ENCODE data around the gene MZF1. TPM values are rescaled to one million over a fixed set of nuclear protein-coding genes. Genes with fewer than 3 reads are reported as not detected.

MZF1 gene
- total and polyA plus RNA-seq, 9 of the 15 experiments (the other 6 are each of a cell fraction or from before 2014, with no cell fraction given) = 0.31 to 29.3 (median 11.5) TPM

GRCh38 chr19:58519355-58520256 is 53.5 kb downstream of the MZF1 start, which contains the start of gene ZBTB45 (continued):
- TF ChIP-seq TOE1 (IDR thresholded peaks at IDR 0.05; ENCODE audit: borderline replicate concordance) (peak; percentile 88), TOE1 (CRISPR knock-in tag; IDR thresholded peaks at IDR 0.05; ENCODE audit: borderline replicate concordance, low read depth) (no peak), ZKSCAN8 (CRISPR knock-in tag; IDR thresholded peaks at IDR 0.05) (no peak), RHOXF2B (CRISPR knock-in tag; conservative IDR thresholded peaks at IDR 0.05) (no peak), THAP12 (CRISPR knock-in tag; IDR thresholded peaks at IDR 0.05) (0 out of 2 replicates have a peak, but pooled peaks have one; percentile 23), MEF2A (IDR thresholded peaks at IDR 0.05; ENCODE audit: control insufficient read depth, low read depth, low read length) (0 out of 2 replicates have a peak, but pooled peaks have one; percentile 23), ZNF699 (CRISPR knock-in tag; IDR thresholded peaks at IDR 0.05; ENCODE audit: insufficient replicate concordance) (no peak), SMC3 (conservative IDR thresholded peaks at IDR 0.05; ENCODE audit: insufficient read depth, low read depth, low read length) (peak; percentile 59), TCF15 (CRISPR knock-in tag; IDR thresholded peaks at IDR 0.05) (no peak), KLF10 (CRISPR knock-in tag; IDR thresholded peaks at IDR 0.05) (no peak), ZNF384 (IDR thresholded peaks at IDR 0.05; ENCODE audit: low read depth, low read length) (peak; percentile 52; the same call in 1 of the 2 replicates), XRCC3 (IDR thresholded peaks at IDR 0.05) (no peak), PREB (CRISPR knock-in tag; IDR thresholded peaks at IDR 0.05) (no peak), CTBP1 (IDR thresholded peaks at IDR 0.05; ENCODE audit: borderline replicate concordance) (peak; percentile 94), NUFIP1 (IDR thresholded peaks at IDR 0.05; ENCODE audit: partially characterized antibody) (peak; percentile 57), TFE3 (CRISPR knock-in tag; IDR thresholded peaks at IDR 0.05) (no peak), TBL1XR1 (IDR thresholded peaks at IDR 0.05; ENCODE audit: low read length in 2 of 2) (peak; percentile 68 to 70; a peak in 3 of 4 replicates)

Measured in K562 (cell line).